Spleen (tissue), 7 donors: ENCODE measurements around the gene PSD.

ENCODE experiments used
- POLR2A ChIP-seq, 3 donors: fragments of 450-650 bp; IDR thresholded peaks; one replicate each; pipeline ENCODE4 v1.5.1; 2017; ENCODE audit warnings: antibody characterized with exemption in 3 of 3, mild to moderate bottlenecking in 1 of 3
- POLR2AphosphoS5 ChIP-seq, 3 donors: sonication (generic); formaldehyde crosslinking; IDR thresholded peaks; one replicate each; pipeline ENCODE4 v1.5.1; 2017; ENCODE audit warnings: antibody characterized with exemption in 3 of 3
- TF ChIP-seq, protein P1 (sequence below), 11 experiments: fragments of 200-600 bp in 7 of 11; fragments of 450-650 bp in 4 of 11; sonication (generic) in 4 of 11; IDR thresholded peaks in 8 of 11; conservative IDR thresholded peaks in 3 of 11; 1 replicate in 7 of 11; 2 replicates in 4 of 11; pipeline versions ENCODE4 v1.4.0 to v1.8.0; 2016 to 2021; ENCODE audit warnings: antibody characterized with exemption in 11 of 11, inconsistent platforms in 4 of 11, mild to moderate bottlenecking in 1 of 11
- donor health status: DM: no; HTN: no; CAD: no; lungs with moderate emphysema.
- donor health status: DM: no; HTN: no; CAD: no.
- donor health status: DM: no; HTN: no; CAD: no.

DNA sequence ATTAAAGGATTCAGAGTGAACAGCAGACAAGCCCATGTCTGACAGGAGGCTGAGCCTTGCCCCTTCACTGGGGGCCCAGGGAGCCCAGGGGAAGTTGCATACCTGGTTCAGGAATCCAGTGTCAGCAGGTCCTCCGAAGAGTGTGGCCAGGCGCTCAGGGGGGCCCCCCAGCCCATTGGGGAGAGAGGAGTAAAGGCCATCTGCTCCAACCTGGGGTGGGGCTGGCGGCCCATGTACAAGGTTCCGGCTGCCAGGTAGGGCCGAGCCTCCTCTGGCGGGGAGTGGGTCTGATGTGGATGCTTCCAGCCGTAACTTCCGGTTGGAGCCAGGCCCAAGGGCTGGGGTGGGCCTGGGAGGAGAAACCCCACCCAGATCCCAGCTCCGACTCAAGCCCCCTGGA is 2.3 kb downstream of the PSD start:
- TF ChIP-seq POLR2A (IDR thresholded peaks at IDR 0.05) (no peak), POLR2AphosphoS5 (IDR thresholded peaks at IDR 0.05) (no peak)
- TF ChIP-seq, protein P1, sequence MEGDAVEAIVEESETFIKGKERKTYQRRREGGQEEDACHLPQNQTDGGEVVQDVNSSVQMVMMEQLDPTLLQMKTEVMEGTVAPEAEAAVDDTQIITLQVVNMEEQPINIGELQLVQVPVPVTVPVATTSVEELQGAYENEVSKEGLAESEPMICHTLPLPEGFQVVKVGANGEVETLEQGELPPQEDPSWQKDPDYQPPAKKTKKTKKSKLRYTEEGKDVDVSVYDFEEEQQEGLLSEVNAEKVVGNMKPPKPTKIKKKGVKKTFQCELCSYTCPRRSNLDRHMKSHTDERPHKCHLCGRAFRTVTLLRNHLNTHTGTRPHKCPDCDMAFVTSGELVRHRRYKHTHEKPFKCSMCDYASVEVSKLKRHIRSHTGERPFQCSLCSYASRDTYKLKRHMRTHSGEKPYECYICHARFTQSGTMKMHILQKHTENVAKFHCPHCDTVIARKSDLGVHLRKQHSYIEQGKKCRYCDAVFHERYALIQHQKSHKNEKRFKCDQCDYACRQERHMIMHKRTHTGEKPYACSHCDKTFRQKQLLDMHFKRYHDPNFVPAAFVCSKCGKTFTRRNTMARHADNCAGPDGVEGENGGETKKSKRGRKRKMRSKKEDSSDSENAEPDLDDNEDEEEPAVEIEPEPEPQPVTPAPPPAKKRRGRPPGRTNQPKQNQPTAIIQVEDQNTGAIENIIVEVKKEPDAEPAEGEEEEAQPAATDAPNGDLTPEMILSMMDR (IDR thresholded peaks at IDR 0.05 in 8 of 11, conservative IDR thresholded peaks at IDR 0.05 in 3 of 11): no peak
